Stimulated activated CD8-positive, alpha-beta memory T cell treated with anti-CD3 and anti-CD28 coated beads, Interleukin-7, amount 100 ng/mL, for 48 hours (primary cell): ENCODE results near the gene OR52E1.

Experiments used
- DNase-seq, 2 donors: peaks; one replicate each; pipeline ENCODE4 v3.0.0-alpha.2; 2020; ENCODE audit warnings: low read depth in 1 of 2; ENCODE audit errors: extremely low read depth in 1 of 2

Gene OR52E1

GRCh38 chr11:5107285-5107684, 37.9 kb downstream of the OR52E1 start:
- DNase-seq: no peak

GRCh38 chr11:5115339-5115738, 46.0 kb downstream of the OR52E1 start:
- no peak for DNase-seq

GRCh38 chr11:5117588-5117987, 48.2 kb downstream of the OR52E1 start:
- DNase-seq: no peak

- DNase-seq: no peak
Measured at GRCh38 chr11:5118893-5119292, 49.5 kb downstream of the OR52E1 start.
